PFSK-1 (cell line): ENCODE measurements around the gene IVD.
A peak's percentile ranks its signal among the peaks of the same experiment; 100 is the strongest.

ENCODE experiments used
- FOXP2 ChIP-seq: optimal IDR thresholded peaks from 2 replicates; pipeline ENCODE3; 2011; ENCODE audit warnings: borderline replicate concordance, control low read depth, inconsistent platforms; ENCODE audit not compliant: insufficient read depth; ENCODE audit errors: extremely low read length, extremely low read depth
- POLR2AphosphoS5 ChIP-seq: IDR thresholded peaks from 2 replicates; pipeline ENCODE4 v1.6.1; 2012; ENCODE audit warnings: low read depth, mild to moderate bottlenecking, control low read depth, low read length, moderate library complexity
- REST ChIP-seq, 2 experiments: IDR thresholded peaks; 2 replicates each; pipeline versions ENCODE4 v1.6.1 to v1.8.0; 2011 to 2012; ENCODE audit warnings: low read depth in 2 of 2, low read length in 2 of 2, control low read depth in 1 of 2, inconsistent platforms in 1 of 2, mild to moderate bottlenecking in 1 of 2, moderate library complexity in 1 of 2; ENCODE audit not compliant: insufficient read depth in 1 of 2
- SIN3A ChIP-seq: IDR thresholded peaks from 2 replicates; pipeline ENCODE4 v1.6.1; 2012; ENCODE audit warnings: mild to moderate bottlenecking, low read length, moderate library complexity, borderline replicate concordance; ENCODE audit not compliant: insufficient read depth
- TAF1 ChIP-seq: IDR thresholded peaks from 2 replicates; pipeline ENCODE4 v1.6.1; 2012; ENCODE audit warnings: low read length, control low read depth, borderline replicate concordance; ENCODE audit not compliant: insufficient read depth

The IVD gene

GRCh38 chr15:40414816-40415215 lies 9.2 kb downstream of the IVD start:
- no peak for TF ChIP-seq POLR2AphosphoS5
- no peak for TF ChIP-seq REST (IDR thresholded peaks at IDR 0.05; ENCODE audit: insufficient read depth in 1 of 2, low read depth in 2 of 2, low read length in 2 of 2)

GRCh38 chr15:40415226-40415625 lies 9.6 kb downstream of the IVD start:
- no peak for TF ChIP-seq TAF1

GRCh38 chr15:40416056-40416455 lies 10.5 kb downstream of the IVD start:
- TF ChIP-seq TAF1 (no peak), POLR2AphosphoS5 (no peak), REST (IDR thresholded peaks at IDR 0.05; ENCODE audit: insufficient read depth in 1 of 2, low read depth in 2 of 2, low read length in 2 of 2) (no peak), SIN3A (no peak), FOXP2 (no peak)

- TF ChIP-seq FOXP2 (no peak), TAF1 (no peak), POLR2AphosphoS5 (no peak), SIN3A (no peak), REST (IDR thresholded peaks at IDR 0.05; ENCODE audit: insufficient read depth in 1 of 2, low read depth in 2 of 2, low read length in 2 of 2) (no peak)
Measured at GRCh38 chr15:40418126-40418525, 12.5 kb downstream of the IVD start.

- TF ChIP-seq SIN3A (no peak), TAF1 (no peak), POLR2AphosphoS5 (peak; percentile 30; the same call in 1 of the 2 replicates)
Measured at GRCh38 chr15:40420071-40420713, 14.6 kb downstream of the IVD start.

- TF ChIP-seq FOXP2 (no peak), TAF1 (no peak), REST (IDR thresholded peaks at IDR 0.05; ENCODE audit: insufficient read depth in 1 of 2, low read depth in 2 of 2, low read length in 2 of 2) (no peak), SIN3A (no peak), POLR2AphosphoS5 (no peak; the same call in 1 of the 2 replicates)
Measured at GRCh38 chr15:40420793-40421192, 15.2 kb downstream of the IVD start.
